ENCODE measurements around the gene PPP1CA.
A peak's percentile ranks its signal among the peaks of the same experiment; 100 is the strongest.

PPP1CA gene

DNA sequence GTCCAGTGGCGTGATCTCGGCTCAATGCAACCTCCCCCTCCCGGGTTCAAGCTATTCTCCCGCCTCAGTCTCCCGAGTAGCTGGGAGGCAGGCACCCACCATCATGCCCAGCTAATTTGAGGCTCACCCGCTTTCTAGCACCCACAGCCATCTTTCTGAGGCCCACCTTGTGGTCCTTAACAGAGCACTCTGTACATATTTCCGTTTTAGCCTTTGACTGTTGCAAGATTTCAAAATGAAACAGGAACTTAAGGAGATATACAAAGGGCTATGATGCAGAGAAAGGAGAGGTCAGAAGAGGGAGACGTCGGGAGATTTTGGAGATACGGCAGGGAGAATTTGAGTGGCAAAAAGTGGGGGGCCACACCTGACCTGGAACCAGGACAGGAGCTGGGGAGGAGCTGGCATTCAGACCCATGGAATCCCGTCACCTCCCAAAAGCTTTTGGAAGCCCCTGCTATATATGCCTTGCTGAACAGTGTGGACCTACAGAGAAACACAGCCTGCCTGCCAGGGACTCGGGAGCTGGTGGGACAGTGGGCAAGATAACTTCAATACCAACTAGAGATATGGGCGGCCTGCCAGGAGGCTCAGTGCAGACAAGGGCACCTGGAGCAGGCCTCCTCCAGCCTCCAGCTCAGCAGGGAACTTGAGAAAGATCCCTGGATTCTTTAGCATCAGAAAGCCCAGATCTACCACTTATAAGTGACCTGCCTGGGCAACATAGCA is 20.2 kb downstream of the PPP1CA start:
- DNase-seq: no peak

DNA sequence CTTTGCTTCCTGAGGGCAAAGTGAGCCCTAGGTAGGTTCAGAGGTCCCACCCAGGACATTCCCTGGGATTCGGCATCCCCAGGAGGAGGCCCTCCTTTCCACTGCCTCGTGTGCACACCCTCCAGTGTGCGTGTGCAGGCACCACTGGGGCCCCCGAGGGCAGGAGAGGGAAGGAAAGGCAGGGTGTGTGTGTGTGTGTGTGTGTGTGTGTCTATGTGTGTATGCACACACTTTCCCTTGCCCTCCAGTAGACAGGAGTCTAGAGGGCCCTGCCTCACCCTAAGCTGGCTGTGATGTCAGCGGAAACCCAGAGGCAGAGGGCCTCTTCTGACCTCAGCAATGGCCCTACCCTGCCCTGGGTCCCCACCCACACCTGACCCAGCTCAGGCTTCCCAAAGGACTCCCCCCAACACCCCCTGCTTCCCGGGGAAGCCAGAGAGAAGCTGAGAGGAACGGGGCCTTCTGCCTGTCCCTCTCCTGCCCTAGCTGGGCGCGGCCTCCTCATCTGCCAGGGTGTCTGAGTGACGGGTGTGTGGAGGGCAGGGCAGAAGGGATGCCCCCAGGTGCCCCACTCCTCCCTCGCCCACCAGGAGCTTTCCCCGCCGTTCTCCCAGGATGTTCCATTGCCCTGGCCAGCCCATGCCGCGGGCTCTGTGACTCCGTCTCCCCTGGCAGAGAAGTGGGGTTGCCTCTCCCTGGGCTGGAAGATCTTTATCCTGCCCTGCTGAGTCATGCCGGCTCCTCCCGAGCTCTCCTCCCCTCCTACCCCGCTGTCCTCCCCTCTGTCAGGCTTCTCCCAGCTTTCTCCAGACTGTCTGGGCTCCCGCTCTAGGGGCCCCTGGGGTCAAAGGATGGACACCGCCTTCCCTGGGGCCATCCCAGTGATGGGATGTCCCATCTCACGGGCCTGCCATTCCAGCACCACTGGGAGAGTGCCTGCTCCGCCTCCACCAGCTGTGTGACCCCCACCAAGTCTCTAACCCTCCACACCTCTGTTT is 22.3 kb downstream of the PPP1CA start:
- DNase-seq: no peak

- no peak for DNase-seq
Observed at GRCh38 chr11:67378544-67378943, 23.1 kb downstream of the PPP1CA start.

GRCh38 chr11:67376873-67377808 is 24.5 kb downstream of the PPP1CA start:
- DNase-seq: no peak

DNA sequence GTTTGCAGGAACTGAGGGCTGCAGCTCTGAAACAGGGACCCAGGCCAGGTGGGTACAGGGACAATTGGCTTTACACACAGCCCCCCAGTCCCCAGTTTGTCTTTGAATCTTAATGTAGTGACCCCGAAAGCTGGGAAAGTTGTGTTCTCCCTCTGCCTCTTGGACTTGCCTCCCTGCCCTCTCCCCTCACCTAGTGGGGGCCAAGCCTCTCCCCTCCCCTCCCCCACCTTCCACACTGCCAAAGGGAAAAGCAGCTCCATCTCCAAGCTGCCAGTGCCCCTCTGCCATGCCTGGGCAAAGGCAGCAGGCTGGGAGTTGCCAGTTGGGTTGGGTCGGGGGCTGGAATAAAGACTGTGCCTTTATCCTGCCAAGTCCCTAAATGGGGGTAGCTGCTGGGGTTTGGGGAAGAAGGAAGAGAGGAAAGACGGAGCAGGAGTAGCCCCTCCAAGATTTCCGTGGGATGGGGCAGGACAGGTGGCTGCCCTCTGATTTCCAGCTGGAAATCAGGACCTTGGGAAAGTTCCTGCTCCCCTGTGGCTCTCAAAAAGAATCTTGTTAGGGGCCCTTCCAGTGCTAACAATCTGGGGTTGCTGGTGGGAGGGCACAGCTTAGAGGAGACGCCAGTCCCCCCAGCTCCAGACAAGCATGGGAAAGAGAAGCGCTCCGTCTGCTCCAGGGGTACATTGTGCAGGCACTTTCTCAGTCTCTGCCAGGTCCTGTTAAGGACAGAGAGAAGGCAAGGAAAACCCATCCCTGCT is 25.4 kb downstream of the PPP1CA start:
- DNase-seq: no peak

GRCh38 chr11:67375320-67376055 is 26.2 kb downstream of the PPP1CA start:
- DNase-seq: no peak

DNA sequence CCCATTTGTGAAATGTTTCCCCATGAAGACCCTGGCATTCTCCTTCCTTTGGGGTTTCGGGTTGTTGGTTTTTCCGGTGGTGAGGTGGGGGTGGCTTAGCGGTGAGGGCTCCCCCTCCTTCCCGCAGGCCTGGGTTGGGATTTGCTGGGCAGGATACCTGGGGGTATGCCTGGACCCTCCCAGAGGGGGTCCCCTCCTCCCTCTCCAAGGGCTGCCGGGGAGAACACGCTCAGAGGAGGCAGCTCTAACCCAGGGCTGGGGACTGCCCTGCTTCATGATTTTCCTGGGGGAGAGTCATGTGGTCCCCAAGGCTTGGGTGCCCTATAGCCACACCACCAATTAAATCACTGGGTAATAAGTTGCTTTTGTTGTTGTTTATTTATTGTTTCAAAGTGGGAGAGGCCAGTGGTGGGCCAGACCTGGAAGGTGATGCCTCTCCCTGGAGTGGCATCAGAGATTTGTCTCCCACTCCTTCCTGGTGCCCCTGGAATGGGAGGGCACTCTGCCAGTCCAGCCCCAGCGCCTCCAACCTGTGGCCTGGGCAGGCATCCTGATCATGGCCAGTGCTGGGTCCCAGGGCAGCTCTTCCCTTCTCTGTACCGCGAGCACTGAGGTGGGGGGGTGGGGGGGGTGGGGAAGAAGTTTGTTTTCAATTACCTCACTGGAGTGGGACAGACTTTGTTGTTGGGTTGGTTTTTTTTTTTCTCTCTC is 26.9 kb downstream of the PPP1CA start:
- DNase-seq: no peak

DNA sequence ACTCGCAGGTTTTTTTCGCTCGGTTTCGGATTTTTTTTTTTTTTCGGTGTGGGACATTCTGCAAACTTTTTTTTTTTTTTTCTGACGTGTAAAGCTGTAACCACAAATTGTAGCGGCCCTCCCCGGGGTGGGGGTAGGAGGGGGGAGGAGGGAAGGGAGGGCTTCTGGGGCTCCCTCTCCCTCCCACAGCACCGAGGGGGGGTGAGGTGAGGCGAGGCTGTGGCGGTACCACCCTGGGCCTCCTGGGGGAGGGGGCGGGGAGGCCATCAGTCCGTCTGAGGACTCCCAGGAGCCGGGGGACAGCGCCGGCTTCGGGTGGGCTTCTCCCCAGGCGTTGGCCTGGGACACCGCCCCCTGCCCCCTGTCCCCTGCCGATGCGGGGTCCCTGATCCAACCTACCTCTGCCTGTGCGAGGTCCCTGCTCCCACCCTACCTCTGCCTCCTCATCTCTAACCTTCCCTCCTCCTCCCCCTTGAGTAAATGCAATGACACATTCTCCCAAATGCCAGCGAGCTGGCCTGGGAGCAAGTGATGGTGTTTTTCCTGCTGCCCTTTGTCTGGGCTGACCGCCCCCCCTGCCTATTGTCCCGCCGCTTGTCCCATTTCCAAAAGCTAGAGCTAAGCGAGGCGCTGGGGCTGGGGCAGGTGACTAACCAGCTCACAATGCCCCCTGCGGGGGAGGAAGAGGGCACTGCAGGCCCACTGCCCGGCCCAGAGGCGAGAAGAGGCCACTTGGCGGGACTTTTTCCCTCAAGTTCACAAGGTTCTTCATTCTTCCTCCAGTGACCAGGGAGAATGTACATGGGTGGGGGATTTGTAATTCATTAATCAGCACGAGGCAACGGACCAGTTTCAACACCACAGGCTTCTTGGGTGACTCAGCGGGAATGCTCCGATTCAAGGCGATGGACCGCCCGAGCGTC is 27.7 kb downstream of the PPP1CA start:
- DNase-seq: peak; percentile 64

GRCh38 chr11:67372993-67373647 is 28.5 kb downstream of the PPP1CA start, which contains the start of gene CLCF1:
TSS of gene CLCF1 (minus strand) at chr11:67373598. CDS start at chr11:67373539, 59 bp downstream.
- DNase-seq: no peak

- DNase-seq: no peak
Observed at GRCh38 chr11:67372321-67372992, 29.2 kb downstream of the PPP1CA start.

DNA sequence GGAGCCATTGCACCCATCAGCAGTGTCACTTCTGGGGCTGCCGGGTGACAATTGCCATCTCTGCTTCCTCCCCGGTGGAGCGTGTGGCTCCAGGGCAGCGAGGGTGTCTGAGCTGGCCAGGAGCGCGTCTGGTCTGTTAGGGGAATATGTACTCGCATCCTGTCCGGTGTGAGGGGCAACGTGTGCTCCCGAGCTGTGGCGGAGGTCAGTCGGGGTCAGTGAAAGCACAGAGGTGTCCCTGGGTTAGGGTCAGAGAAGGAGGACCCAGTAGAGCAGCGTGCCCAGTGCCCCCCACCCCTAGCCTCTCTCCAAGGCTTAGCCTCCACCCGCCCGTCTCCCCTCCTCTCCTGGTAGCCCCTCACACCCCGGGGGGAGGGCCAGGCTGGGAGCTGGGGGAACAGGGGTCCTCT is 29.7 kb downstream of the PPP1CA start:
- no peak for DNase-seq

DNA sequence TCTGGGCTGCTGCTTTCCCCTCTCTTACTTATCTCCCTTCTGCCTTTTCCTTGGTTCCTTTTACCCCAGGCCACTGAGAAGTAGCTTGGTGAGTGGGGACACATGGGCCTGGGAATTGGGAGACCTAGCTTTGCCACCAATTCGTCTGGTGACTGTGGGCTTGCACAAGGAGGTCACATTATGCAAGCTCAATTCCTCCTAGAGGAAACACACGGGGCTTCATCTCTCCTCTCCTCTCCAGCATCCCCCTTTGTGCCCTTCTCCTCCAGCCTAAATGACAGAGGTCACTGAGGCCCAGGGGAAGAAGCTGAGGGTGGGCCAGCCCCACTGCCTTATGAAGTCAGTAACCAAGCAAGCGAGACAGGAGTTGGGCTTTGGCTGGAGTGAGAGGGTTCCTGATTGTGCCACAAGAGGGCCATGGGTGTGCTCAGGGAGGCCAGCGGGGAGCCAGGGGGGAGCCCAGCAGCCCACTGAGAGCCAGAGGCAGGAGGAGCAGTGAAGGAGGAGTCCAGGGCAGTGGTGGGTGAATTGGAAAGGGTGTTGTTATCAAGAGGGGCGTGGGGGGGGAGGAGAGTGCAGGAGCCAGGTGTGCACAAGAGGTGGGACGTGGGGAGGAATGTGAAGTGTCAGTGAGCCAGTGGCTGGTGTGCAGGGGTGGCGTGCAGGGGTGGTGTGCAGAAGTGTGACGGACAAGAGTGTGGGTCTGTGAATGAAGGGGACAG is 30.3 kb downstream of the PPP1CA start:
- DNase-seq: no peak

DNA sequence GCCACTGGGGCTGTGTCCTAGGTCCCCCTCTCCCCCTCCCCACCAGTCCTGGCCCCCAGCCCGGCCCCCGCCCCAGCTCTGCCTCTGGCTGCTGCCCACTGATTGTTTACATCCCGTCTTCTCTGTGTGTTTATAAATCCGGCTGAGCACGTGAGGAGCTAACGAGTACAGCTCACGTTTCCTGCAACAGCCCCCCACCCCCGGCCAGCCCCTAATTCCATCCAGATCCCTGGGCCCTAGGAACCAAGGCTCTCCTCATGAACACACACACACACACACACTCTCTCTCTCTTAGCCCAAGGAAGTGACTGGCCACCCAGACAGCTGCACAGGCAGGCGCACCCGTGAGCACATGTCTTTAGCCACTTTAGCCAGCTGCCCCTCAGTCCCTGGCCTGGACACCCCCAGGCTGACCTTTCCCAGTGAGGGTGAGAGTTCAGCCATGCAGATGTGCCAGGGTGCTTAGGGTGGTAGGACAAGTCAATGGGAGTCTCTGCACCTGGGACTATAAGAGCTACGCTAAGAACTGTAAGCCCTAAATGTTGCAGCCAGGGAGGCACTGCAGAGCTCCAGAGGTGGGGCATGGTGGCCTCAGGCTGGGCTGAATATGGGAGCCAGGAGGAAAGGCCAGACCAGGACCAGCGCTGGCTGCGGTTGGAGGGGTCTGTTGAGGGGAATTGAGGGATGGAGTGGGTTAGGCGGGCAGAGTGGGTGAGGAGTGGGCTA is 31.1 kb downstream of the PPP1CA start:
- no peak for DNase-seq

- DNase-seq: no peak
Observed at GRCh38 chr11:67369801-67370284, 31.8 kb downstream of the PPP1CA start.

GRCh38 chr11:67369275-67369674 is 32.4 kb downstream of the PPP1CA start:
- DNase-seq: no peak

GRCh38 chr11:67368621-67369020 is 33.0 kb downstream of the PPP1CA start:
- DNase-seq: no peak

Measured in effector CD8-positive, alpha-beta T cell (primary cell).